Mesenchymal stem cell (in vitro differentiated cells and primary cell): ENCODE results near the gene TMEM179.

ENCODE experiments used
- DNase-seq: peaks from one replicate; pipeline ENCODE4 v3.0.0-alpha.2; 2013
- H2AFZ ChIP-seq: one replicate; pipeline ENCODE4 v1.6.1; 2013; ENCODE audit warnings: low read depth, mild to moderate bottlenecking, control low read depth, inconsistent platforms, low read length, moderate library complexity
- H2AK5ac ChIP-seq: 2 replicates; pipeline ENCODE4 v1.6.1; 2013; ENCODE audit warnings: low read length, moderate library complexity, mild to moderate bottlenecking, inconsistent platforms; ENCODE audit not compliant: severe bottlenecking
- H2BK120ac ChIP-seq: one replicate; pipeline ENCODE4 v1.6.1; 2013; ENCODE audit warnings: low read depth, mild to moderate bottlenecking, inconsistent platforms, low read length, moderate library complexity
- H2BK12ac ChIP-seq, 2 experiments: one replicate each; pipeline ENCODE4 v1.6.1; 2013; ENCODE audit warnings: inconsistent platforms in 2 of 2, low read length in 2 of 2, mild to moderate bottlenecking in 2 of 2, moderate library complexity in 2 of 2, control low read depth in 1 of 2
- H2BK15ac ChIP-seq: one replicate; pipeline ENCODE4 v1.6.1; 2013; ENCODE audit warnings: mild to moderate bottlenecking, low read depth, inconsistent platforms; ENCODE audit not compliant: poor library complexity, severe bottlenecking
- H2BK5ac ChIP-seq: 2 replicates; pipeline ENCODE4 v1.6.1; 2013; ENCODE audit warnings: low read depth, mild to moderate bottlenecking, low read length, control low read depth, inconsistent platforms; ENCODE audit not compliant: poor library complexity, severe bottlenecking
- H3K14ac ChIP-seq, 2 experiments: one replicate each; pipeline ENCODE4 v1.6.1; 2013; ENCODE audit warnings: inconsistent platforms in 2 of 2, low read length in 2 of 2, control low read depth in 1 of 2, mild to moderate bottlenecking in 1 of 2, moderate library complexity in 1 of 2
- H3K18ac ChIP-seq, 2 experiments: one replicate each; pipeline ENCODE4 v1.6.1; 2013; ENCODE audit warnings: inconsistent platforms in 2 of 2, low read length in 2 of 2, control low read depth in 1 of 2, low read depth in 1 of 2, mild to moderate bottlenecking in 1 of 2
- H3K23ac ChIP-seq, 2 experiments: one replicate each; pipeline ENCODE4 v1.6.1; 2013; ENCODE audit warnings: inconsistent platforms in 2 of 2, low read length in 2 of 2, mild to moderate bottlenecking in 2 of 2, moderate library complexity in 2 of 2, control low read depth in 1 of 2
- H3K27ac ChIP-seq: 2 replicates; pipeline ENCODE4 v1.5.1; 2013; ENCODE audit warnings: mild to moderate bottlenecking, moderate library complexity, low read length, control low read depth, inconsistent platforms; ENCODE audit not compliant: poor library complexity, severe bottlenecking
- H3K27me3 ChIP-seq, 2 experiments: 2 replicates each; pipeline versions ENCODE4 v1.6.1 to v1.7.0; 2013; ENCODE audit warnings: low read length in 2 of 2, mild to moderate bottlenecking in 2 of 2, moderate library complexity in 2 of 2, control low read depth in 1 of 2, inconsistent platforms in 1 of 2; ENCODE audit not compliant: control insufficient read depth in 1 of 2, insufficient read depth in 1 of 2
- H3K36me3 ChIP-seq, 2 experiments: 2 replicates each; pipeline versions ENCODE4 v1.6.1 to v1.7.0; 2013; ENCODE audit warnings: low read length in 2 of 2, control low read depth in 1 of 2, inconsistent platforms in 1 of 2, low read depth in 1 of 2, mild to moderate bottlenecking in 1 of 2; ENCODE audit not compliant: insufficient read depth in 2 of 2, control insufficient read depth in 1 of 2
- H3K4ac ChIP-seq, 2 experiments: one replicate each; pipeline ENCODE4 v1.6.1; 2013; ENCODE audit warnings: inconsistent platforms in 2 of 2, low read length in 2 of 2, mild to moderate bottlenecking in 2 of 2, moderate library complexity in 2 of 2, control low read depth in 1 of 2, low read depth in 1 of 2
- H3K4me1 ChIP-seq: 2 replicates; pipeline ENCODE4 v1.6.1; 2013; ENCODE audit warnings: low read depth, low read length, control low read depth; ENCODE audit not compliant: control insufficient read depth, insufficient read depth
- H3K4me2 ChIP-seq: 2 replicates; pipeline ENCODE4 v1.6.1; 2013; ENCODE audit warnings: low read length, mild to moderate bottlenecking, inconsistent platforms; ENCODE audit not compliant: poor library complexity, severe bottlenecking
- H3K4me3 ChIP-seq, 2 experiments: 2 replicates each; pipeline versions ENCODE4 v1.5.1 to v1.7.0; 2013; ENCODE audit warnings: low read length in 2 of 2, mild to moderate bottlenecking in 2 of 2, control low read depth in 1 of 2, low read depth in 1 of 2; ENCODE audit not compliant: insufficient read depth in 1 of 2
- H3K79me1 ChIP-seq: replicated peaks from 2 replicates; pipeline ENCODE4 v1.6.1; 2013; ENCODE audit warnings: mild to moderate bottlenecking, control low read depth, low read length, inconsistent platforms; ENCODE audit not compliant: poor library complexity, severe bottlenecking
- H3K9ac ChIP-seq: 2 replicates; pipeline ENCODE4 v1.7.0; 2013; ENCODE audit warnings: mild to moderate bottlenecking, low read length, moderate library complexity
- H3K9me3 ChIP-seq: 2 replicates; pipeline ENCODE4 v1.7.0; 2013; ENCODE audit warnings: mild to moderate bottlenecking, low read length; ENCODE audit not compliant: control insufficient read depth
- H4K8ac ChIP-seq: one replicate; pipeline ENCODE4 v1.6.1; 2013; ENCODE audit warnings: inconsistent platforms, mild to moderate bottlenecking, low read length, moderate library complexity
- H4K91ac ChIP-seq: one replicate; pipeline ENCODE4 v1.6.1; 2013; ENCODE audit warnings: mild to moderate bottlenecking, low read length, inconsistent platforms
- whole genome bisulfite sequencing: methylation state at CpG from one replicate; pipeline ENCODE4 v1.1.7; 2013; ENCODE audit warnings: mixed read lengths; 5-methylcytosine and 5-hydroxymethylcytosine counted together

Gene TMEM179

GRCh38 chr14:104639471-104639870 lies 34.9 kb upstream of the TMEM179 start:
- no peak overlapping the region for H3K23ac ChIP-seq
- H3K14ac ChIP-seq: no peak overlapping the region
- peaks cover 20 to 68% of the 10 kb centered on the region in 2 experiments for H3K27me3 ChIP-seq
- no peak overlapping the region for H2BK15ac ChIP-seq
- no peak overlapping the region for H4K8ac ChIP-seq
- H3K18ac ChIP-seq: no peak overlapping the region
- H3K9me3 ChIP-seq: peaks cover under 1% of the 10 kb centered on the region
- H2AFZ ChIP-seq: no peak overlapping the region
- H3K27ac ChIP-seq: no peak overlapping the region
- H4K91ac ChIP-seq: no peak overlapping the region
- H3K4me3 ChIP-seq: no peak overlapping the region
- no peaks in the 10 kb centered on the region for H3K79me1 ChIP-seq
- DNase-seq: no peak
- H3K4ac ChIP-seq: no peak overlapping the region
- peaks cover 4% of the 10 kb centered on the region for H3K4me1 ChIP-seq
- H3K4me2 ChIP-seq: no peak overlapping the region
- 63% methylated on average over 5 of the region's 5 CpGs for WGBS
- H3K9ac ChIP-seq: no peak overlapping the region
- H2BK12ac ChIP-seq: no peak overlapping the region
- no peak overlapping the region for H2BK5ac ChIP-seq
- H2AK5ac ChIP-seq: no peak overlapping the region
- no peak overlapping the region for H2BK120ac ChIP-seq
- no peaks in the 10 kb centered on the region for H3K36me3 ChIP-seq

GRCh38 chr14:104638927-104639450 lies 34.4 kb upstream of the TMEM179 start:
- Histone ChIP-seq H2AK5ac (no peak overlapping the region), H2BK15ac (peak overlapping the region; percentile 3), H4K91ac (no peak overlapping the region), H3K4me2 (no peak overlapping the region), H3K4ac (no peak overlapping the region), H3K36me3 (no peaks in the 10 kb centered on the region), H3K23ac (no peak overlapping the region), H3K4me1 (peaks cover 4% of the 10 kb centered on the region), H3K79me1 (no peaks in the 10 kb centered on the region), H3K18ac (no peak overlapping the region), H4K8ac (no peak overlapping the region), H3K14ac (no peak overlapping the region), H3K9me3 (no peaks in the 10 kb centered on the region), H2BK12ac (no peak overlapping the region), H3K9ac (no peak overlapping the region), H2BK5ac (no peak overlapping the region), H2BK120ac (no peak overlapping the region), H3K27ac (no peak overlapping the region), H3K27me3 (peaks cover 17 to 67% of the 10 kb centered on the region in 2 experiments), H3K4me3 (no peak overlapping the region), H2AFZ (no peak overlapping the region)
- no peak for DNase-seq
- 82% methylated on average over 10 of the region's 13 CpGs for WGBS

DNA sequence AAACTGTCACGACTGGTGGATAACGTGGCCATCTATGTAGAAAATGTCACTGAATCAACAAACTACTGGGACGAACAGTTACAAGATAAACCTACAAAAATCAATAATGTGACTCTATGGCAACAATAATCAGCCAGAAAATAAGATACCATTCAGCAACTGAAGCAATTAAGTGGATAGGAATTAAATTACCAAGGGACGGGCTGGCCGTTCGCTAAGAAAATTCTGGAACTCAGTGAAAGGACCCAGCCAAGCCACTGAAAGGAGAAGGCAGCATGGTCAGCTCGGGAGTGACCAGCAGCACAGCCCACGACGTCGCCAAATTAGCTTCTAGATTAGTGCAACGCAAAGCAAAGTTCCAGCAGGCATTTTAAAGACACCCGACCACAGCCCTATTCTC lies 33.6 kb upstream of the TMEM179 start:
- Histone ChIP-seq H2BK120ac (no peak overlapping the region), H2AK5ac (no peak overlapping the region), H2AFZ (no peak overlapping the region), H3K23ac (no peak overlapping the region), H2BK5ac (no peak overlapping the region), H3K14ac (no peak overlapping the region), H4K8ac (no peak overlapping the region), H3K27ac (no peak overlapping the region), H3K18ac (no peak overlapping the region), H2BK15ac (no peak overlapping the region), H3K79me1 (no peaks in the 10 kb centered on the region), H3K4ac (no peak overlapping the region), H3K9ac (no peak overlapping the region), H3K4me2 (no peak overlapping the region), H2BK12ac (no peak overlapping the region), H3K4me3 (no peak overlapping the region), H3K4me1 (peaks cover 4% of the 10 kb centered on the region), H3K9me3 (no peaks in the 10 kb centered on the region), H4K91ac (no peak overlapping the region), H3K27me3 (peaks cover 12 to 66% of the 10 kb centered on the region in 2 experiments), H3K36me3 (no peaks in the 10 kb centered on the region)
- 80% methylated on average over 9 of the region's 12 CpGs for WGBS
- no peak for DNase-seq

DNA sequence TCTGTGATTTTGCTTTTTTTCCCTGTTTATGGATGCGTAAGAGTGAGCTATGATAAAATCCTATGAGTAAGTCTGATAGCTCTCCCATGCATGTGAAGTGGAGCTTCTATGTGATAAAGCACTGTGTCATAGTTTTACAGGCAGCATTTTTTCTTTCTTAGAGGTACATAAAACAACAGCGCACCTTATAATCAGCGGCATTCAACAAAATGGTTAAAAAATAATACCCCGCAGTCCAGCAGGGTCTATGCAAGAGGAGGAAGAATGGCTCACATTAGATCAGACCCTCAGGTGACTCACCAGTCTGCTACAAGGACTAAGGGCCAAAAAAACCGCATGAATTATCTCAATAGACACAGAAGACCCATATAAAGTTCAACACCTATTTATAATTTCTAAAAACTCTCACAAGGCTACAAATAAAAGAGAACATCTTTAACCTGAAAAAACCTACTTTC lies 33.0 kb upstream of the TMEM179 start:
- Histone ChIP-seq H2AFZ (no peak overlapping the region), H4K91ac (no peak overlapping the region), H2BK120ac (no peak overlapping the region), H3K36me3 (no peaks in the 10 kb centered on the region), H3K9ac (no peak overlapping the region), H2BK5ac (no peak overlapping the region), H3K23ac (no peak overlapping the region), H3K79me1 (no peaks in the 10 kb centered on the region), H3K27ac (no peak overlapping the region), H2AK5ac (no peak overlapping the region), H2BK15ac (no peak overlapping the region), H2BK12ac (no peak overlapping the region), H3K27me3 (peaks cover 18 to 71% of the 10 kb centered on the region in 2 experiments), H4K8ac (no peak overlapping the region), H3K14ac (no peak overlapping the region), H3K4me3 (no peak overlapping the region), H3K4me2 (no peak overlapping the region), H3K4me1 (peaks cover 4% of the 10 kb centered on the region), H3K18ac (no peak overlapping the region), H3K9me3 (no peaks in the 10 kb centered on the region), H3K4ac (no peak overlapping the region)
- 88% methylated on average over 4 of the region's 5 CpGs for WGBS
- DNase-seq: no peak
